ENCODE data around the gene CYSTM1. TPM values are rescaled to one million over a fixed set of nuclear protein-coding genes. Genes with fewer than 3 reads are reported as not detected.

CYSTM1 gene
- total RNA-seq, 1 experiment from 2014 or later = 61.1 TPM

GRCh38 chr5:140178482-140179116 is 3.6 kb downstream of the CYSTM1 start:
- no peaks in the 10 kb centered on the region for H3K27me3 ChIP-seq (ENCODE audit: control insufficient read depth, insufficient read depth, low read length)
- H3K36me3 ChIP-seq (replicated peaks; ENCODE audit: control insufficient read depth, insufficient read depth, low read length) = no peaks in the 10 kb centered on the region
- no peak for DNase-seq
- H3K4me3 ChIP-seq (ENCODE audit: insufficient read depth, low read depth, low read length) = no peak overlapping the region

GRCh38 chr5:140181002-140181483 is 6.1 kb downstream of the CYSTM1 start:
- Histone ChIP-seq H3K36me3 (replicated peaks; ENCODE audit: control insufficient read depth, insufficient read depth, low read length) (no peaks in the 10 kb centered on the region), H3K4me3 (ENCODE audit: insufficient read depth, low read depth, low read length) (no peak overlapping the region), H3K27me3 (ENCODE audit: control insufficient read depth, insufficient read depth, low read length) (no peaks in the 10 kb centered on the region)
- DNase-seq = no peak

DNA sequence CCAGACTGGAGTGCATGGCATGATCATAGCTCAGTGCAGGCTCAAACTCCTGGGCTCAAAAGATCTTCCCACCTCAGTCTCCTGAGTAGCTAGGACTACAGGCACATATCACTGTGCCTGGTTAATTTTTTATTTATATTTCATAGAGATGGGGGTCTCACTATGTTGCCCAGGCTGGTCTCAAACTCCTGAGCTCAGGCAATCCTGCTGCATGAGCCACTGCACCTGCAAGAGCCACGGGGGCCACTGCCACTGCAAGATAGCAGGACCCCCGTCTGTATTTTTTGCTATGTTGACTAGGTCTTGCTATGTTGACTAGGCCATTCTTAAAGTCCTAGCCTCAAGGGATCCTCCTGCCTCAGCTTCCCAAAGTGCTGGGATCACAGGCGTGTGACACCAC is 6.5 kb downstream of the CYSTM1 start:
- no peak for DNase-seq
- no peaks in the 10 kb centered on the region for H3K27me3 ChIP-seq (ENCODE audit: control insufficient read depth, insufficient read depth, low read length)
- no peaks in the 10 kb centered on the region for H3K36me3 ChIP-seq (replicated peaks; ENCODE audit: control insufficient read depth, insufficient read depth, low read length)
- H3K4me3 ChIP-seq (ENCODE audit: insufficient read depth, low read depth, low read length) = no peak overlapping the region

GRCh38 chr5:140182075-140182711 is 7.2 kb downstream of the CYSTM1 start:
- Histone ChIP-seq H3K4me3 (ENCODE audit: insufficient read depth, low read depth, low read length) (no peak overlapping the region), H3K27me3 (ENCODE audit: control insufficient read depth, insufficient read depth, low read length) (no peaks in the 10 kb centered on the region), H3K36me3 (replicated peaks; ENCODE audit: control insufficient read depth, insufficient read depth, low read length) (no peaks in the 10 kb centered on the region)
- DNase-seq = no peak

GRCh38 chr5:140182803-140183367 is 7.9 kb downstream of the CYSTM1 start:
- no peak overlapping the region for H3K4me3 ChIP-seq (ENCODE audit: insufficient read depth, low read depth, low read length)
- H3K27me3 ChIP-seq (ENCODE audit: control insufficient read depth, insufficient read depth, low read length) = no peaks in the 10 kb centered on the region
- no peaks in the 10 kb centered on the region for H3K36me3 ChIP-seq (replicated peaks; ENCODE audit: control insufficient read depth, insufficient read depth, low read length)
- DNase-seq = no peak

- Histone ChIP-seq H3K4me3 (ENCODE audit: insufficient read depth, low read depth, low read length) (no peak overlapping the region), H3K36me3 (replicated peaks; ENCODE audit: control insufficient read depth, insufficient read depth, low read length) (no peaks in the 10 kb centered on the region), H3K27me3 (ENCODE audit: control insufficient read depth, insufficient read depth, low read length) (no peaks in the 10 kb centered on the region)
- DNase-seq = no peak
Measured at GRCh38 chr5:140185409-140185808, 10.4 kb downstream of the CYSTM1 start.

- H3K27me3 ChIP-seq (ENCODE audit: control insufficient read depth, insufficient read depth, low read length) = no peaks in the 10 kb centered on the region
- H3K4me3 ChIP-seq (ENCODE audit: insufficient read depth, low read depth, low read length) = no peak overlapping the region
- no peak for DNase-seq
- no peaks in the 10 kb centered on the region for H3K36me3 ChIP-seq (replicated peaks; ENCODE audit: control insufficient read depth, insufficient read depth, low read length)
Measured at GRCh38 chr5:140186267-140186671, 11.3 kb downstream of the CYSTM1 start.

DNA sequence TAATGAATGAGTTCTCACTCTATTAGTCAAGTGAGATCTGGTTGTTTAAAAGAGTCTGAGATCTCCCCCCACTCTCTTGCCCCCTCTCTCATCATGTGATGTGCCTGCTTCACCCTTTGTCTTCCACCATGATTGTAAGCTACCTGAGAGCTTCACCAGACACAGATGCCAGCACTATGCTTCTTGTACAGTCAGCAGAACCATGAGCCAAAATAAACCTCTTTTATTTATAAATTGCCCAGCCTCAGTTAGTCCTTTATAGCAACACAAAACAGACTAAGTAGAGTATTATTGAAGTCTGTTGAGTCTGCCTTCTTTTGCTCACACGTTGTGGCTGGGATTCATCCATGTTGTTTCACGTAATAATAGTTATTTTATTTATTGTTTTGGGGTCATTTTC is 14.3 kb downstream of the CYSTM1 start:
- no peak for DNase-seq
- Histone ChIP-seq H3K4me3 (ENCODE audit: insufficient read depth, low read depth, low read length) (no peak overlapping the region), H3K36me3 (replicated peaks; ENCODE audit: control insufficient read depth, insufficient read depth, low read length) (no peaks in the 10 kb centered on the region), H3K27me3 (ENCODE audit: control insufficient read depth, insufficient read depth, low read length) (no peaks in the 10 kb centered on the region)

DNA sequence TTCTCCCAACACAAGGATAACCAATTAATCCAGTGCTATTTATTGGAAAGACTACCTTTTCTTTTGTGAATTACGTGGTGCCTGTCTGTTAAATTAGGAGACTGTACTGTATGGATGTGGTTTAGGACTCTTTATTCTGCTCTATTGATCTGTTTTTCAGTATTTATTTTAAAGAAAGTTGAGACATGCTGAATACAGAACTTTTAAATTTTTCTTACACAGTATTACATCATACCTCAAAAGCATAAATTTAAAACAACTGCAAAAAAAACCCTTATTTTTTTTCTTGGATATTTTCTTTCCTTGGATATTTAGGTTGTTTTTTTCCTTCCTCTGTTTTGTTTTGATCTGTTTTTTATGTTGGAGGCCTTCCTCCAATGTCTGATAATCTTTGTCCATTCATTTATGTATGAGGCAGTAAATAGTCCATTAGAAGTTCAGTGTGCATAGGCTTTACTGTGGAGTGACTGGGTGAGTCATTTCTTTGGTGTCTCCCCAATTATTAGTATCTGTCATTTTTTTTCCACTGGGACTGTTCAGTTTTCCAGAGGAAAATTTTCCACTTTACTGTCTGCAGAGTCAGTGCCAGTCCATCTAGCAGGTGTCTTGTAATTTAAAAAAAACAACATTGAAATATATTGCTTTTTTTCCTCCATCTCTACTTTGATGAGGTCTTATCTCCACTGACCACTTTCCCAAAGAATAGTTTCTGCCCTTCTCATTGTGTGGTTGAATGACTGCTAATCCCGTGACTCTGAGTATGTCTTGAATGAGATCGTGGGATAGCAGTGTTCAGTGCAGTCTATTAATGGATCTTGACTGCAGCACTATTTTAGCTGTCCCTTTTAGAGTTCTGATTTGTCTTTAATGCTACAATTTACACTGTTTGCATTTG is 15.2 kb downstream of the CYSTM1 start:
- no peak for DNase-seq
- no peaks in the 10 kb centered on the region; the same call in 1 of the 2 replicates for H3K36me3 ChIP-seq (replicated peaks; ENCODE audit: control insufficient read depth, insufficient read depth, low read length)
- no peaks in the 10 kb centered on the region for H3K27me3 ChIP-seq (ENCODE audit: control insufficient read depth, insufficient read depth, low read length)
- no peak overlapping the region for H3K4me3 ChIP-seq (ENCODE audit: insufficient read depth, low read depth, low read length)

GRCh38 chr5:140190872-140191218 is 15.9 kb downstream of the CYSTM1 start:
- DNase-seq = no peak
- no peaks in the 10 kb centered on the region; the same call in 1 of the 2 replicates for H3K36me3 ChIP-seq (replicated peaks; ENCODE audit: control insufficient read depth, insufficient read depth, low read length)
- H3K27me3 ChIP-seq (ENCODE audit: control insufficient read depth, insufficient read depth, low read length) = no peaks in the 10 kb centered on the region
- no peak overlapping the region for H3K4me3 ChIP-seq (ENCODE audit: insufficient read depth, low read depth, low read length)

DNA sequence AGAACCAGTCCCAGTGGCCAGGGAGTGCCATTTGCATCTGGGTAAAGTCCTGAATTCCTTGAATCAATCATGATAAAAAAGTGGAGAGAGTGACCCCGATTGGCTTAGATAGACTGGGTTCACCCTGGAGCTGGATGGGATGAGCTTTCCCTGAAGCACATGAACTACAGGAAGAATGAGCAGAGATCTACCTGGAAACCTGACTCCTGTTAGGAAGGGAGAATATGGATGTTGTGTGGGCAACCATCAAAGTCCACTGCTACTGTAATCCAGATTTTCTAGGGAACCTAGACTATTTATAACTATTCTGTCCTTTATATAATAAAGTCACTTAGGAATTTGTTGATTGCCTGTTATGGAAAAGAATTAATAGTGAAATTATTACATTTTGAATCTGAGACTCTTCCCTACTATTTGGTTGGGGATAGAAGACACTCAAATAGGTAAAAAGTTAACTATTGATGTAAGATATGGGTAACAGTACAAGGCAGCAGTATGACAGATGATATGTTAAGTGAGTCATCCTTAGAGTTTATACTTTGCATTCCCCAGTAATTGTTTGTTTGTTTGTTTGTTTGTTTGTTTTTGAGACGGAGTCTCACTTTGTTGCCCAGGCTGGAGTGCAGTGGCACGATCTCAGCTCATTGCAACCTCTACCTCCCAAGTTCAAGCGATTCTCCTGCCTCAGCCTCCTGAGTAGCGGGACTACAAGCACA is 17.9 kb downstream of the CYSTM1 start:
- Histone ChIP-seq H3K27me3 (ENCODE audit: control insufficient read depth, insufficient read depth, low read length) (no peaks in the 10 kb centered on the region), H3K36me3 (replicated peaks; ENCODE audit: control insufficient read depth, insufficient read depth, low read length) (no peaks in the 10 kb centered on the region; the same call in 1 of the 2 replicates)
- no peak for DNase-seq

GRCh38 chr5:140194662-140195061 is 19.7 kb downstream of the CYSTM1 start:
- no peaks in the 10 kb centered on the region for H3K27me3 ChIP-seq (ENCODE audit: control insufficient read depth, insufficient read depth, low read length)
- no peak for DNase-seq
- H3K4me3 ChIP-seq (ENCODE audit: insufficient read depth, low read depth, low read length) = no peak overlapping the region
- H3K36me3 ChIP-seq (replicated peaks; ENCODE audit: control insufficient read depth, insufficient read depth, low read length) = no peaks in the 10 kb centered on the region; the same call in 1 of the 2 replicates

More for the DNA sequence above, 17.9 kb downstream of the CYSTM1 start:
- H3K4me3 ChIP-seq (ENCODE audit: insufficient read depth, low read depth, low read length) = no peak overlapping the region

GRCh38 chr5:140196115-140196814 is 21.3 kb downstream of the CYSTM1 start:
- Histone ChIP-seq H3K36me3 (replicated peaks; ENCODE audit: control insufficient read depth, insufficient read depth, low read length) (no peaks in the 10 kb centered on the region; the same call in 1 of the 2 replicates), H3K27me3 (ENCODE audit: control insufficient read depth, insufficient read depth, low read length) (no peaks in the 10 kb centered on the region), H3K4me3 (ENCODE audit: insufficient read depth, low read depth, low read length) (no peak overlapping the region)
- DNase-seq = no peak

All from H7 (cell line).